WI38 (cell line): ENCODE measurements around the gene LCLAT1.

Experiments
- H3K4me3 ChIP-seq: 2 replicates; pipeline ENCODE4 v1.5.1; 2011; ENCODE audit warnings: low read depth, mild to moderate bottlenecking, control low read depth, low read length
- TF ChIP-seq, protein P1 (sequence below): IDR thresholded peaks from 2 replicates; pipeline ENCODE4 v1.5.1; 2012; ENCODE audit warnings: low read depth, mild to moderate bottlenecking, control low read depth, low read length

The LCLAT1 gene

GRCh38 chr2:30447149-30448045 is at the start of gene LCLAT1:
LCLAT1 (plus strand) TSS chr2:30447246; CDS start chr2:30525591, 78,345 bp downstream.
- peak within 1 kb of the TSS; percentile 92 for H3K4me3 ChIP-seq
- TF ChIP-seq, protein P1, sequence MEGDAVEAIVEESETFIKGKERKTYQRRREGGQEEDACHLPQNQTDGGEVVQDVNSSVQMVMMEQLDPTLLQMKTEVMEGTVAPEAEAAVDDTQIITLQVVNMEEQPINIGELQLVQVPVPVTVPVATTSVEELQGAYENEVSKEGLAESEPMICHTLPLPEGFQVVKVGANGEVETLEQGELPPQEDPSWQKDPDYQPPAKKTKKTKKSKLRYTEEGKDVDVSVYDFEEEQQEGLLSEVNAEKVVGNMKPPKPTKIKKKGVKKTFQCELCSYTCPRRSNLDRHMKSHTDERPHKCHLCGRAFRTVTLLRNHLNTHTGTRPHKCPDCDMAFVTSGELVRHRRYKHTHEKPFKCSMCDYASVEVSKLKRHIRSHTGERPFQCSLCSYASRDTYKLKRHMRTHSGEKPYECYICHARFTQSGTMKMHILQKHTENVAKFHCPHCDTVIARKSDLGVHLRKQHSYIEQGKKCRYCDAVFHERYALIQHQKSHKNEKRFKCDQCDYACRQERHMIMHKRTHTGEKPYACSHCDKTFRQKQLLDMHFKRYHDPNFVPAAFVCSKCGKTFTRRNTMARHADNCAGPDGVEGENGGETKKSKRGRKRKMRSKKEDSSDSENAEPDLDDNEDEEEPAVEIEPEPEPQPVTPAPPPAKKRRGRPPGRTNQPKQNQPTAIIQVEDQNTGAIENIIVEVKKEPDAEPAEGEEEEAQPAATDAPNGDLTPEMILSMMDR: no peak

- TF ChIP-seq, protein P1: no peak
- H3K4me3 ChIP-seq: no peak overlapping the region
Observed at GRCh38 chr2:30398084-30398873, 48.8 kb upstream of the LCLAT1 start.

- TF ChIP-seq, protein P1: no peak
- H3K4me3 ChIP-seq: no peak overlapping the region
Observed at GRCh38 chr2:30400151-30400954, 46.7 kb upstream of the LCLAT1 start.

DNA sequence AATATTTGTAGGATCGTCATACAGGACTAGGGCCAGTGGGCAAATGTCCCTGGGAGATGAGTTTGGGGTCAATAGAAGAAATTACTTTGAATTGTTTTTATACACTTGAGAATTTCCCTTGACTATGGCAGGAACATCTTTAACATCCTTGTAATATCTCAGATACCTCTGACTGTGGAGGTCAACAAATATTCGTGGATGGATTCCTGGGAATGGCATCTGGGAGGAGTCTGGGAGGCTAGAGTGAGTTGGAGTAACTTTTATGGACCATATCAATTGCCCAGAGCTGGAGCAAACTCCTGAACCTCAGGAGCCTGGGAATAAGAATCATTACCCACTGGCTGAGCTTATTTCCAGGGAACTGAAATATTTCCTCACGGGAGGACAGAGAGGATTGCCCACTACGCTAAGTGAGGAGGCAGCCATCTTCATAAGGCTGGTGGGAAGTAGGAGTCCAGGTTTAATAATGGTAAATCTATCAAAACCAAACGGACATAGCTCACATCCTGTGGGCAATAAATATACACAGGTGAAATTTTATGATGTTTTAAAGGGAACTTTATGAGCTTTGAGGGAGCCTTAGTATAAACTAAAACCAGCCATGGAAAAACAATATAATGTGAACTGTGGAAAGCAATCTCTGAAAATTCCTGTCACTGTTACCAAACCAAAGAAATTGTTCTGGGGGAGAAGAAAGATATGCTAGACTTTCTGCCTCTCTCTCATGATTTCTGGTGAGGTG is 44.4 kb upstream of the LCLAT1 start:
- no peak overlapping the region for H3K4me3 ChIP-seq
- TF ChIP-seq, protein P1: no peak

- no peak overlapping the region for H3K4me3 ChIP-seq
- TF ChIP-seq, protein P1: no peak
Observed at GRCh38 chr2:30403592-30404312, 43.3 kb upstream of the LCLAT1 start.
